ENCODE data around the gene ARL3.
"Not testable (repeated sequence)": the region's sequence is repeated elsewhere in the genome, so short reads cannot be mapped to it uniquely, and the experiment has no call there.

ARL3 gene

GRCh38 chr10:102670065-102670670 is 44.0 kb downstream of the ARL3 start:
- no peak overlapping the region for H3K4me3 ChIP-seq (ENCODE audit: low read depth, low read length)
- no peak; the same call in none of the 2 replicates for TF ChIP-seq CTCF (IDR thresholded peaks at IDR 0.05; ENCODE audit: low read depth, low read length)

GRCh38 chr10:102669206-102670064 is 44.8 kb downstream of the ARL3 start:
- TF ChIP-seq CTCF (IDR thresholded peaks at IDR 0.05; ENCODE audit: low read depth, low read length) = peak; percentile 60
- no peak overlapping the region for H3K4me3 ChIP-seq (ENCODE audit: low read depth, low read length)

GRCh38 chr10:102668326-102669107 is 45.7 kb downstream of the ARL3 start:
- H3K4me3 ChIP-seq (ENCODE audit: low read depth, low read length) = no peak overlapping the region
- TF ChIP-seq CTCF (IDR thresholded peaks at IDR 0.05; ENCODE audit: low read depth, low read length) = no peak

- H3K4me3 ChIP-seq (ENCODE audit: low read depth, low read length) = not testable (repeated sequence)
Measured at GRCh38 chr10:102667411-102667810, 46.8 kb downstream of the ARL3 start.

GRCh38 chr10:102665904-102666509 is 48.2 kb downstream of the ARL3 start:
- no peak for TF ChIP-seq CTCF (IDR thresholded peaks at IDR 0.05; ENCODE audit: low read depth, low read length)
- H3K4me3 ChIP-seq (ENCODE audit: low read depth, low read length) = no peak overlapping the region

- TF ChIP-seq CTCF (IDR thresholded peaks at IDR 0.05; ENCODE audit: low read depth, low read length) = no peak
- no peak overlapping the region for H3K4me3 ChIP-seq (ENCODE audit: low read depth, low read length)
Measured at GRCh38 chr10:102661658-102662028, 52.6 kb downstream of the ARL3 start.

- TF ChIP-seq CTCF (IDR thresholded peaks at IDR 0.05; ENCODE audit: low read depth, low read length) = no peak
- H3K4me3 ChIP-seq (ENCODE audit: low read depth, low read length) = no peak overlapping the region
Measured at GRCh38 chr10:102660888-102661657, 53.1 kb downstream of the ARL3 start.
